GM12872 (cell line): ENCODE results near the gene CFAP61.

Source experiments
- CTCF ChIP-seq: IDR thresholded peaks from 3 replicates; pipeline ENCODE4 v1.5.1; 2011; ENCODE audit warnings: low read depth, mild to moderate bottlenecking, low read length, moderate library complexity; ENCODE audit not compliant: insufficient read depth

CFAP61 gene

GRCh38 chr20:20404633-20405032, 352.3 kb downstream of the CFAP61 start:
- TF ChIP-seq CTCF = no peak

GRCh38 chr20:20405623-20406022, 353.3 kb downstream of the CFAP61 start:
- TF ChIP-seq CTCF = no peak

- no peak for TF ChIP-seq CTCF
Observed at GRCh38 chr20:20406306-20406705, 354.0 kb downstream of the CFAP61 start.

GRCh38 chr20:20407891-20408805, 355.8 kb downstream of the CFAP61 start:
- peak; percentile 16; the same call in 1 of the 3 replicates for TF ChIP-seq CTCF

GRCh38 chr20:20409331-20409730, 357.0 kb downstream of the CFAP61 start:
- no peak for TF ChIP-seq CTCF
